ENCODE measurements around the gene GFOD2. TPM values are rescaled to one million over a fixed set of nuclear protein-coding genes. Genes with fewer than 3 reads are reported as not detected.

GFOD2 gene
- 10 to 100 TPM; 19.7 to 39.7 (median 24.6) TPM for total RNA-seq
- long read RNA-seq, full-length matches to known transcripts = 9 of 10 reads
- long read RNA-seq, partial matches to known transcripts = 0 of 10 reads
- long read RNA-seq, other reads (novel, unspliced or antisense) = 1 of 10 reads

GRCh38 chr16:67719048-67719777 lies at the start of gene GFOD2:
Gene GFOD2 (minus strand): TSS chr16:67719316. CDS start chr16:67685715, 33,601 bp downstream.
- peaks cover 0 to 3% (median 0%) of the 10 kb centered on the region in 4 donors for H3K36me3 ChIP-seq
- H3K4me3 ChIP-seq = peak within 1 kb of the TSS; percentile 97 to 100 (median 98)
- ATAC-seq (peak; percentile 89 to 95 (median 92)), DNase-seq (peak; percentile 98 to 99 (median 99))
- WGBS (ENCODE audit: insufficient coverage, low coverage, low lambda C conversion rate, missing lambda C conversion rate) = 0% methylated on average over 15 of the region's 59 CpGs
- intact Hi-C loops (cut with DNase I) = no loop called here
- TF ChIP-seq POLR2A (IDR thresholded peaks at IDR 0.05) (peak; percentile 91), CTCF (IDR thresholded peaks at IDR 0.05) (no peak)
- peak within 1 kb of the TSS; percentile 85 to 91 (median 85) for H3K27ac ChIP-seq
- no peaks in the 10 kb centered on the region for H3K9me3 ChIP-seq
- H3K4me1 ChIP-seq = peaks cover 0 to 54% (median 23%) of the 10 kb centered on the region in 4 donors
- no peaks in the 10 kb centered on the region for H3K27me3 ChIP-seq

- peaks cover 0 to 42% (median 18%) of the 10 kb centered on the region in 4 donors for H3K4me1 ChIP-seq
- no peaks in the 10 kb centered on the region for H3K27me3 ChIP-seq
- H3K27ac ChIP-seq = peak overlapping the region in 1 of 3 donors; percentile 93
- intact Hi-C loops (cut with DNase I) = no loop called here
- H3K36me3 ChIP-seq = peaks cover 0 to 6% (median 0%) of the 10 kb centered on the region in 4 donors
- DNase-seq (no peak), ATAC-seq (no peak)
- H3K9me3 ChIP-seq = no peaks in the 10 kb centered on the region
- H3K4me3 ChIP-seq = no peak overlapping the region
- no peak for TF ChIP-seq POLR2A (IDR thresholded peaks at IDR 0.05)
- WGBS (ENCODE audit: insufficient coverage, low coverage, low lambda C conversion rate, missing lambda C conversion rate) = 72% methylated on average over 6 of the region's 7 CpGs
Measured at GRCh38 chr16:67767953-67768352, 48.8 kb upstream of the GFOD2 start.

GRCh38 chr16:67766291-67766690 lies 47.2 kb upstream of the GFOD2 start:
- intact Hi-C loops (cut with DNase I) = no loop called here
- Histone ChIP-seq H3K4me3 (no peak overlapping the region), H3K4me1 (peaks cover 0 to 32% (median 9%) of the 10 kb centered on the region in 4 donors), H3K9me3 (no peaks in the 10 kb centered on the region), H3K27ac (no peak overlapping the region), H3K27me3 (no peaks in the 10 kb centered on the region), H3K36me3 (peaks cover 0 to 6% (median 0%) of the 10 kb centered on the region in 4 donors)
- TF ChIP-seq CTCF (IDR thresholded peaks at IDR 0.05) = no peak
- no peak for TF ChIP-seq POLR2A (IDR thresholded peaks at IDR 0.05)
- no peak for DNase-seq
- WGBS (ENCODE audit: insufficient coverage, low coverage, low lambda C conversion rate, missing lambda C conversion rate) = 93% methylated on average over 3 of the region's 4 CpGs
- ATAC-seq = no peak

GRCh38 chr16:67764158-67764667 lies 45.1 kb upstream of the GFOD2 start:
- Histone ChIP-seq H3K27me3 (no peaks in the 10 kb centered on the region), H3K9me3 (no peaks in the 10 kb centered on the region), H3K27ac (peak overlapping the region in 1 of 3 donors; percentile 7), H3K36me3 (peaks cover 0 to 6% (median 0%) of the 10 kb centered on the region in 4 donors), H3K4me3 (no peak overlapping the region), H3K4me1 (peaks cover 0 to 34% (median 13%) of the 10 kb centered on the region in 4 donors)
- WGBS (ENCODE audit: insufficient coverage, low coverage, low lambda C conversion rate, missing lambda C conversion rate) = 72% methylated on average over 7 of the region's 7 CpGs
- TF ChIP-seq POLR2A (IDR thresholded peaks at IDR 0.05) (no peak), CTCF (IDR thresholded peaks at IDR 0.05) (no peak)
- ATAC-seq (no peak), DNase-seq (no peak)
- intact Hi-C loops (cut with DNase I) = no loop called here

GRCh38 chr16:67763066-67763465 lies 44.0 kb upstream of the GFOD2 start:
- no peak for ATAC-seq

More at GRCh38 chr16:67763066-67763465, 44.0 kb upstream of the GFOD2 start:
- DNase-seq = no peak
- WGBS (ENCODE audit: insufficient coverage, low coverage, low lambda C conversion rate, missing lambda C conversion rate) = 81% methylated on average over 3 of the region's 5 CpGs
- Histone ChIP-seq H3K27me3 (no peaks in the 10 kb centered on the region), H3K9me3 (no peaks in the 10 kb centered on the region), H3K4me3 (no peak overlapping the region), H3K36me3 (peaks cover 0 to 6% (median 0%) of the 10 kb centered on the region in 4 donors), H3K27ac (no peak overlapping the region), H3K4me1 (peaks cover 0 to 34% (median 14%) of the 10 kb centered on the region in 4 donors)
- TF ChIP-seq POLR2A (IDR thresholded peaks at IDR 0.05) (no peak), CTCF (IDR thresholded peaks at IDR 0.05) (no peak)
- intact Hi-C loops (cut with DNase I) = no loop called here
